Esophagus squamous epithelium (tissue), 4 donors: ENCODE data around the gene FIGN.

Experiments
- CTCF ChIP-seq, 6 experiments: fragments of 450-650 bp in 4 of 6; fragments of 200-600 bp in 2 of 6; sonication (generic) in 2 of 6; IDR thresholded peaks; one replicate each; pipeline ENCODE4 v1.5.1; 2016 to 2019; ENCODE audit warnings: antibody characterized with exemption in 6 of 6, mild to moderate bottlenecking in 4 of 6, moderate library complexity in 4 of 6
- POLR2A ChIP-seq, 4 donors: fragments of 450-650 bp; IDR thresholded peaks; one replicate each; pipeline ENCODE4 v1.6.1; 2017; ENCODE audit warnings: antibody characterized with exemption in 4 of 4, mild to moderate bottlenecking in 4 of 4, moderate library complexity in 3 of 4

GRCh38 chr2:163708265-163708664 lies 27.5 kb downstream of the FIGN start:
- TF ChIP-seq CTCF (IDR thresholded peaks at IDR 0.05) (no peak), POLR2A (IDR thresholded peaks at IDR 0.05) (no peak)
